Kidney (tissue), 14 donors: ENCODE results near the gene HOMER1. TPM values are rescaled to one million over a fixed set of nuclear protein-coding genes. Genes with fewer than 3 reads are reported as not detected.

ENCODE experiments used
- DNase-seq, 5 donors: peaks; one replicate each; pipeline ENCODE4 v3.0.0-alpha.2; 2013 to 2020
- FAIRE-seq: peaks from 2 replicates; lab custom pipeline; 2012; peaks lifted over from hg19 to GRCh38; lab: Jason Lieb, UNC
- H3K27ac ChIP-seq, 2 donors: one replicate each; pipeline ENCODE4 v1.7.0; 2013; ENCODE audit warnings: low read depth in 2 of 2, low read length in 2 of 2, inconsistent platforms in 1 of 2
- H3K27me3 ChIP-seq: one replicate; pipeline ENCODE4 v1.7.1; 2013; ENCODE audit warnings: low read length, inconsistent platforms; ENCODE audit not compliant: control insufficient read depth, insufficient read depth
- H3K36me3 ChIP-seq, 3 donors: one replicate each; pipeline versions ENCODE4 v1.7.0 to v1.7.1; 2013; ENCODE audit warnings: low read length in 3 of 3, control low read depth in 1 of 3, inconsistent platforms in 1 of 3; ENCODE audit not compliant: insufficient read depth in 3 of 3, control insufficient read depth in 2 of 3
- H3K4me1 ChIP-seq, 3 donors: one replicate each; pipeline versions ENCODE4 v1.7.0 to v1.7.1; 2013; ENCODE audit warnings: low read length in 3 of 3, inconsistent platforms in 1 of 3, low read depth in 1 of 3; ENCODE audit not compliant: control insufficient read depth in 2 of 3, insufficient read depth in 2 of 3
- H3K4me3 ChIP-seq, 3 donors: one replicate each; pipeline versions ENCODE4 v1.7.0 to v1.8.1; 2013; ENCODE audit warnings: low read length in 3 of 3, control low read depth in 1 of 3, inconsistent platforms in 1 of 3
- H3K9ac ChIP-seq, 3 donors: one replicate each; pipeline versions ENCODE4 v1.7.0 to v1.7.1; 2013; ENCODE audit warnings: low read length in 3 of 3, control low read depth in 1 of 3, inconsistent platforms in 1 of 3
- H3K9me3 ChIP-seq, 3 donors: one replicate each; pipeline versions ENCODE4 v1.7.0 to v1.7.1; 2013; ENCODE audit warnings: low read length in 3 of 3, control low read depth in 1 of 3, inconsistent platforms in 1 of 3; ENCODE audit not compliant: control insufficient read depth in 2 of 3, insufficient read depth in 1 of 3
- CTCF ChIP-seq: IDR thresholded peaks from 3 replicates; pipeline ENCODE4 v1.5.1; 2012; ENCODE audit warnings: mild to moderate bottlenecking, moderate library complexity, borderline replicate concordance; ENCODE audit not compliant: insufficient read depth; ENCODE audit errors: extremely low read depth
- intact Hi-C: fragments of 100-400 bp; cut with DNase I; formaldehyde crosslinking; loops from one replicate; pipeline ENCODE4 v1.11.1; 2022
- polyA plus RNA-seq: library from polyadenylated mRNA; stranded (reverse); fragments of 350-450 nt; fragmentation: Illumina TruSeq; extraction: RNeasy Lipid Tissue Mini Kit (QIAGEN cat#74804); gene quantifications from one replicate; pipeline ENCODE4 v1.2.3, GENCODE V29; 2014; ENCODE audit warnings: low read depth, low replicate concordance; ENCODE audit not compliant: insufficient read depth
- total RNA-seq: library from RNA; stranded (reverse); fragmentation: NEBNext Ultra II Directional; extraction: Animal tissue kit (Norgen Biotek cat#: 25700); gene quantifications from one replicate; pipeline ENCODE4 v1.2.1, GENCODE V29; 2021
- donor health status: control.
- donor health status: control.
- donor health status: control.
- donor health status: control.
- donor health status: control.
- donor health status: DM: yes; HTN: yes; CAD: no.
- donor health status: Normal renal cell carcinoma (clear cell type).

Gene HOMER1
- total and polyA plus RNA-seq, 2 donors from 2014 or later: 2.3 to 9.2 TPM

- intact Hi-C loops: no loop called here
- no peak overlapping the region for H3K27ac ChIP-seq
- no peaks in the 10 kb centered on the region for H3K36me3 ChIP-seq
- H3K27me3 ChIP-seq: no peaks in the 10 kb centered on the region
- H3K4me1 ChIP-seq: no peaks in the 10 kb centered on the region
- no peak for FAIRE-seq
- H3K9me3 ChIP-seq: peaks cover 0 to 2% (median 0%) of the 10 kb centered on the region in 3 donors
- DNase-seq: peak in 1 of 5 donors; percentile 25
- no peak overlapping the region for H3K4me3 ChIP-seq
- no peak overlapping the region for H3K9ac ChIP-seq
- no peak for TF ChIP-seq CTCF
Measured at GRCh38 chr5:79527431-79527830, 13.5 kb upstream of the HOMER1 start.

- TF ChIP-seq CTCF: no peak
- Histone ChIP-seq H3K9ac (no peak overlapping the region), H3K36me3 (no peaks in the 10 kb centered on the region), H3K27me3 (no peaks in the 10 kb centered on the region), H3K4me1 (no peaks in the 10 kb centered on the region), H3K27ac (no peak overlapping the region), H3K9me3 (peaks cover 0 to 2% (median 0%) of the 10 kb centered on the region in 3 donors), H3K4me3 (no peak overlapping the region)
- intact Hi-C loops: no loop called here
- DNase-seq (no peak), FAIRE-seq (no peak)
Measured at GRCh38 chr5:79526928-79527327, 13.0 kb upstream of the HOMER1 start.

- FAIRE-seq (no peak), DNase-seq (no peak)
- TF ChIP-seq CTCF: no peak
- H3K36me3 ChIP-seq: no peaks in the 10 kb centered on the region
- H3K9me3 ChIP-seq: peaks cover 0 to 2% (median 0%) of the 10 kb centered on the region in 3 donors
- no peak overlapping the region for H3K27ac ChIP-seq
- H3K4me3 ChIP-seq: no peak overlapping the region
- H3K9ac ChIP-seq: no peak overlapping the region
- intact Hi-C loops: no loop called here
- no peaks in the 10 kb centered on the region for H3K27me3 ChIP-seq
- H3K4me1 ChIP-seq: no peaks in the 10 kb centered on the region
Measured at GRCh38 chr5:79526493-79526892, 12.6 kb upstream of the HOMER1 start.

- Histone ChIP-seq H3K9me3 (peaks cover 0 to 2% (median 0%) of the 10 kb centered on the region in 3 donors), H3K4me3 (no peak overlapping the region)
- FAIRE-seq: no peak
Measured at GRCh38 chr5:79521156-79521555, 7.2 kb upstream of the HOMER1 start.

More at GRCh38 chr5:79521156-79521555, 7.2 kb upstream of the HOMER1 start:
- Histone ChIP-seq H3K36me3 (no peaks in the 10 kb centered on the region), H3K27me3 (no peaks in the 10 kb centered on the region), H3K27ac (no peak overlapping the region), H3K4me1 (no peaks in the 10 kb centered on the region), H3K9ac (no peak overlapping the region)
- DNase-seq: no peak
- intact Hi-C loops: no loop called here
- TF ChIP-seq CTCF: no peak
